Stimulated activated CD4-positive, alpha-beta T cell treated with anti-CD3 and anti-CD28 coated beads, Interleukin-4, amount 100 ng/mL, for 48 hours (primary cell): Measurements from ENCODE around the gene SWT1.
"Not testable (repeated sequence)": the region's sequence is repeated elsewhere in the genome, so short reads cannot be mapped to it uniquely, and the experiment has no call there.

Experiments
- DNase-seq, 2 donors: peaks; one replicate each; pipeline ENCODE4 v3.0.0-alpha.2; 2020; ENCODE audit warnings: low read depth in 2 of 2

The SWT1 gene

GRCh38 chr1:185321104-185321503 is 164.1 kb downstream of the SWT1 start:
- DNase-seq, result not testable (repeated sequence)

GRCh38 chr1:185321653-185322221 is 164.8 kb downstream of the SWT1 start:
- not testable (repeated sequence) for DNase-seq

- DNase-seq, result no peak
Measured at GRCh38 chr1:185322636-185323035, 165.7 kb downstream of the SWT1 start.

DNA sequence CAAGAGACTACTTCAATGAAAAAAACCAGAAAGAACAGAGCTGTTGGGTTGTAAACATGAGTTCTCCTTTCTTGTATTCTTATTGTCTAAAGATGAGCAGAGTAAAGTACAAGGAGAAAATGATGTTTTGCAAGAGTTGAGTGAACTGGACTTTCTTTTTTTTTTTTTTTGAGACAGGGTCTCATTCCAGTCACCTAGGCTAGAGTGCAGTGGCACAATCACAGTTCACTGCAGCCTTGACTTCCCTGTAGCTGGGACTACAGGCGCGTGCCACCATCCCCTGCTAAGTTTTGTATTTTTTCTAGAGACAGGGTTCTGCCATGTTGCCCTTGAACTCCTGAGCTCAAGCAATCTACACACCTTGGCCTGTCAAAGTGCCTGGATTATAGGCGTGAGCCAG is 167.2 kb downstream of the SWT1 start:
- DNase-seq, result no peak

DNA sequence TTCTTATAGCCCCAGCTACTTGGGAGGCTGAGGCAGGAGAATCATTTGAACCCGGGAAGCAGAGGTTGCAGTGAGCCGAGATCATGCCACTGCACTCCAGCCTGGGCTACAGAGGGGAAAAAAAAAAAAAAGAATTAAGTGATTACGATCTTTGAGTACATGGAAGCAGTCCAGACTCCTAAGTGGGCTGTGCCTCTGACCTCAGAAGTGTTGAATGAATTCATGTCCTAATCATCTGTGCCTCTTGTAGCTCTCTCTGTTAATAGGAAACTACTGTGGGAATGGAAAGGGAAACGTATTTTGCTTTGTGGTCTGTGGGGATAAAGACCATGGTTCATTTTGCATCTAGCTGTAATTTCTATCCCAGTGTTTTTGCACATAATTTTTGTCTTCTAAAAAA is 168.4 kb downstream of the SWT1 start:
- DNase-seq, result no peak

GRCh38 chr1:185328255-185328654 is 171.3 kb downstream of the SWT1 start:
- DNase-seq, result no peak

GRCh38 chr1:185334182-185334581 is 177.2 kb downstream of the SWT1 start:
- DNase-seq, result no peak

- DNase-seq, result no peak
Measured at GRCh38 chr1:185337246-185337645, 180.3 kb downstream of the SWT1 start.

DNA sequence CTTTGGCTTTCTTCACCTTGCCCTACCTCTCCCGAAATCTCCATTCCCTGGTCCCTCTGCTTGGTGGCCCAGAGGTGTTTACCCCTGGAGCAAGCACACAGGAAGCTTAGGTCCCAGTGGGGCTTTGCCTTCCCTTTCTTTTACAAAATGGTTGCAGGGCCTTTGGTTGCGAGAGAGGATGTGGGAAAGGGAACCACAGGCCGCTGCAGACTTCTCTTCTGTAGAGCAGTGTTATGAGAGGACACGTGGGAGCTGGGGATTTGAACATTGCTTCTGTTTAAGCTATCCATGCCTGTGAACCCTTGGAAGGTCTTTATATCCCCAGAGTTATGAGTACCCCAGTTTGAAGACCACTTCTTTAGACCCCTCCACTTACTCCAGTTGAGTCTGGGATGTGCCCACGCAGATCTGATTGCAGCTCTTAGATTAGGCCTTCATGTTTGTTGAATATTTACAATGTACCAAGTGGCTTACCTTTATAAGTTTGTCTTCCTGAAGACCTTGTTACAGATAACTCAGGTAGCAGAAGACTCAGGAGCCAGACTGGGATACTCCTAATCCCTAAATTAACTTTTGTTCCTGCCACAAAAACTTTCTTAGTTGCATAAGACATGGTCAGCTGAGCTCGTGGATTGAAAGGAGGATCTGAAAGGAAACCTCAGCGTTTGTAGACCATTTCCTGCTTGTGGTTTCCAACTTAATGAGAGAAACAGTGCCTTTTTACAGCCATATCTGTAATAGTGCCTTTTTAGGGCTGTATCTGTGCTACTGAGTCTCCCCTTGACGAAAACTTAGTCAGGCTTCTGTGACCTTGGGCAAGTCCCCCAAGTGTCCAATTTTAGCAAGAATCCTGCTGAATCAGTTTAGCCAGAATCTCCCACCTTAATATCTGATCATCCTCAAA is 182.0 kb downstream of the SWT1 start:
- no peak for DNase-seq

GRCh38 chr1:185341196-185341781 is 184.3 kb downstream of the SWT1 start:
- DNase-seq, result no peak
